Right lobe of liver (tissue), 4 donors: ENCODE results near the gene TBX21.

ENCODE experiments used
- POLR2A ChIP-seq: fragments of 450-650 bp; IDR thresholded peaks from one replicate; pipeline ENCODE4 v1.6.1; 2017; ENCODE audit warnings: antibody characterized with exemption, mild to moderate bottlenecking
- TF ChIP-seq, protein P1 (sequence below), 4 donors: fragments of 200-600 bp in 3 of 4; fragments of 450-650 bp in 1 of 4; IDR thresholded peaks; one replicate each; pipeline versions ENCODE4 v1.5.1 to v1.8.0; 2016 to 2022; ENCODE audit warnings: antibody characterized with exemption in 4 of 4, mild to moderate bottlenecking in 2 of 4
- donor health status: DM: no; HTN: no; CAD: no.
- donor health status: DM: no; HTN: no; CAD: no.
- donor health status: DM: no; HTN: yes; CAD: no.

DNA sequence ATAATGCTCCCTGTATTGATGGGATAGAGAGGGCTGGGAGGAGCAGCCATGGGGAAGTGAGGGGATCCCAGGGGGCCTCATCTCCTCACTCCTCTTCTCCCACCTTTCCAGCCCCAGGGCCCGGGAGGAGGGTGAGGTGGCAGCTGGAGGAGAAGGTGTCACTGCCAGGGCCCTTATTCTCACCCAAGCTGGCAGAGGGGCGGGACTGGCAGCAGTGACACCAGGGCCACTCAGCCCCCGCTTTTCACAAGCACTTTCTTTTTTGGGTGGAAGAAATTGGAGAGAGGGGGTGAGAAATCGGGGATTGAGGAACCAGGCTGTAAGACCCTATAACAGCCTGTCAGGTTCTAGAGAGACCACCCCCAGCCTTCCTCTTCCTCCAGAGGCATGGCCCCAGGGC, 2.4 kb upstream of the TBX21 start:
- TF ChIP-seq POLR2A, result no peak
- TF ChIP-seq, protein P1, sequence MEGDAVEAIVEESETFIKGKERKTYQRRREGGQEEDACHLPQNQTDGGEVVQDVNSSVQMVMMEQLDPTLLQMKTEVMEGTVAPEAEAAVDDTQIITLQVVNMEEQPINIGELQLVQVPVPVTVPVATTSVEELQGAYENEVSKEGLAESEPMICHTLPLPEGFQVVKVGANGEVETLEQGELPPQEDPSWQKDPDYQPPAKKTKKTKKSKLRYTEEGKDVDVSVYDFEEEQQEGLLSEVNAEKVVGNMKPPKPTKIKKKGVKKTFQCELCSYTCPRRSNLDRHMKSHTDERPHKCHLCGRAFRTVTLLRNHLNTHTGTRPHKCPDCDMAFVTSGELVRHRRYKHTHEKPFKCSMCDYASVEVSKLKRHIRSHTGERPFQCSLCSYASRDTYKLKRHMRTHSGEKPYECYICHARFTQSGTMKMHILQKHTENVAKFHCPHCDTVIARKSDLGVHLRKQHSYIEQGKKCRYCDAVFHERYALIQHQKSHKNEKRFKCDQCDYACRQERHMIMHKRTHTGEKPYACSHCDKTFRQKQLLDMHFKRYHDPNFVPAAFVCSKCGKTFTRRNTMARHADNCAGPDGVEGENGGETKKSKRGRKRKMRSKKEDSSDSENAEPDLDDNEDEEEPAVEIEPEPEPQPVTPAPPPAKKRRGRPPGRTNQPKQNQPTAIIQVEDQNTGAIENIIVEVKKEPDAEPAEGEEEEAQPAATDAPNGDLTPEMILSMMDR (IDR thresholded peaks at IDR 0.05), result no peak
